ENCODE results near the gene SNX11.

The SNX11 gene

DNA sequence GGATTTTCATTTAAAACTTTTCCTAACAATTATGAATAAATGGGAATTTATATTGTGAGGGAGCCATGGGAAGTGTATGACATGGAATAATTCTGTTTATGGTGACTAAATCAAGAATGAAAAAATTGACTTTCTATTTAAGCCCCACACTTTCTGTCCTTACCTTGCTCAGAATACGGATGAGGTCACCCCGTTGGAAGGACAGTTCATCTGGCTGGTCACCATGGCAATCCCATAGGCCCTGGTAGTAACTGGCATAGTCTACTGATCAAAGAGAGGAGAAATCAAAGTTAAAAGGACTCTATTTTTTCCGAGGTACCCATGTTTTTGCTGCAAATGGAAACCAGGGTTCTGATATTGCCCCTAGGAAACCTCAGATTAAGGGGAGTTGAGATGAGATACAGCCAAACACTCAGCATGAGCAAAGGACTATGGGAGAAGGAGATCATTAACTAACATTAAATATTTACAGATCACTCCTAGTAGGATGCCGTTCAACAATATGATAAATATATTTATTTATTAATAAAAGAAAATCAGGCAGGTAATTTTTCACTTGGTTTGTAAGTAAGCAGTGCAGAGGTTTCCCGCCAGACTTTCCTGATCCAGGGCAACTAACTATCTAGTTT, 54.9 kb downstream of the SNX11 start:
- no peak overlapping the region for H3K4me3 ChIP-seq (IDR thresholded peaks at IDR 0.05; ENCODE audit: insufficient read depth, low read depth, low read length)
- no peaks in the 10 kb centered on the region for H3K4me1 ChIP-seq (ENCODE audit: low read depth, poor library complexity, severe bottlenecking)
- H3K4me2 ChIP-seq: no peak overlapping the region
- no peak overlapping the region for H2AFZ ChIP-seq (ENCODE audit: low read depth)
- H4K20me1 ChIP-seq (ENCODE audit: insufficient read depth): no peaks in the 10 kb centered on the region
- H3K27ac ChIP-seq: no peak overlapping the region
- H3K27me3 ChIP-seq (ENCODE audit: insufficient read depth, low read depth): no peaks in the 10 kb centered on the region
- no peaks in the 10 kb centered on the region for H3K36me3 ChIP-seq (ENCODE audit: insufficient read depth)
- no peak overlapping the region for H3K9ac ChIP-seq
- no peaks in the 10 kb centered on the region for H3K79me2 ChIP-seq (ENCODE audit: insufficient read depth, low read depth)
- TF ChIP-seq, protein P1, sequence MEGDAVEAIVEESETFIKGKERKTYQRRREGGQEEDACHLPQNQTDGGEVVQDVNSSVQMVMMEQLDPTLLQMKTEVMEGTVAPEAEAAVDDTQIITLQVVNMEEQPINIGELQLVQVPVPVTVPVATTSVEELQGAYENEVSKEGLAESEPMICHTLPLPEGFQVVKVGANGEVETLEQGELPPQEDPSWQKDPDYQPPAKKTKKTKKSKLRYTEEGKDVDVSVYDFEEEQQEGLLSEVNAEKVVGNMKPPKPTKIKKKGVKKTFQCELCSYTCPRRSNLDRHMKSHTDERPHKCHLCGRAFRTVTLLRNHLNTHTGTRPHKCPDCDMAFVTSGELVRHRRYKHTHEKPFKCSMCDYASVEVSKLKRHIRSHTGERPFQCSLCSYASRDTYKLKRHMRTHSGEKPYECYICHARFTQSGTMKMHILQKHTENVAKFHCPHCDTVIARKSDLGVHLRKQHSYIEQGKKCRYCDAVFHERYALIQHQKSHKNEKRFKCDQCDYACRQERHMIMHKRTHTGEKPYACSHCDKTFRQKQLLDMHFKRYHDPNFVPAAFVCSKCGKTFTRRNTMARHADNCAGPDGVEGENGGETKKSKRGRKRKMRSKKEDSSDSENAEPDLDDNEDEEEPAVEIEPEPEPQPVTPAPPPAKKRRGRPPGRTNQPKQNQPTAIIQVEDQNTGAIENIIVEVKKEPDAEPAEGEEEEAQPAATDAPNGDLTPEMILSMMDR (conservative IDR thresholded peaks at IDR 0.05; ENCODE audit: low read depth, low read length): no peak

DNA sequence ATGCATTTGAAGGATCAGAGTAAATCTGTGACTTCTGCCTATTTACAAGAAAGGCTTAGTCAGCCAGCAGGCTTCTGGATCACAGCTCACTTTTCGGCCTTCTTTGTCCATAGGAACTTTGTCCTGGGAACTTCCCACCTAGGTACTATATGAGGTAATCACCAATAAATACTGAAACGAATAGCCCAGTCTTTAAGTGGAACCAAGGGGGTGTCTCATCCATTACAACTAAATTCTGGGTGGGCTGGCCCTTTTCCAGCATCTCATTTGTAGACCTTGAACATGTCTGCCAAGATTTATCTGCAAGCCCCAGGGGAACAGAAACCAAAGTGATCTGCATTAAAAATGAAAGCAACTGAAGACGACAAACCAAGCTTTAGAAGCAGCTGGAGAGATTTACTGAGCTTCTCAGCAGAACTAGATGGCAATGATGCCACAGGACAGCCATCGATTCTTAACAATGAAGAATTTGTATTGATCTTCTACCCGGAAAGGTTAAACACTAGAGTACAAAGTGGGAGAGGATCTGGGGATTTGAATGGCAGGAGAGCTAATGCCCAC, 55.5 kb downstream of the SNX11 start:
- H3K4me1 ChIP-seq (ENCODE audit: low read depth, poor library complexity, severe bottlenecking): no peaks in the 10 kb centered on the region
- H3K36me3 ChIP-seq (ENCODE audit: insufficient read depth): no peaks in the 10 kb centered on the region
- no peak overlapping the region for H3K4me3 ChIP-seq (IDR thresholded peaks at IDR 0.05; ENCODE audit: insufficient read depth, low read depth, low read length)
- TF ChIP-seq, protein P1 (conservative IDR thresholded peaks at IDR 0.05; ENCODE audit: low read depth, low read length): no peak
- H4K20me1 ChIP-seq (ENCODE audit: insufficient read depth): no peaks in the 10 kb centered on the region
- H3K27ac ChIP-seq: no peak overlapping the region
- no peak overlapping the region for H3K4me2 ChIP-seq
- no peaks in the 10 kb centered on the region for H3K79me2 ChIP-seq (ENCODE audit: insufficient read depth, low read depth)
- no peaks in the 10 kb centered on the region for H3K27me3 ChIP-seq (ENCODE audit: insufficient read depth, low read depth)
- H3K9ac ChIP-seq: no peak overlapping the region
- no peak overlapping the region for H2AFZ ChIP-seq (ENCODE audit: low read depth)

DNA sequence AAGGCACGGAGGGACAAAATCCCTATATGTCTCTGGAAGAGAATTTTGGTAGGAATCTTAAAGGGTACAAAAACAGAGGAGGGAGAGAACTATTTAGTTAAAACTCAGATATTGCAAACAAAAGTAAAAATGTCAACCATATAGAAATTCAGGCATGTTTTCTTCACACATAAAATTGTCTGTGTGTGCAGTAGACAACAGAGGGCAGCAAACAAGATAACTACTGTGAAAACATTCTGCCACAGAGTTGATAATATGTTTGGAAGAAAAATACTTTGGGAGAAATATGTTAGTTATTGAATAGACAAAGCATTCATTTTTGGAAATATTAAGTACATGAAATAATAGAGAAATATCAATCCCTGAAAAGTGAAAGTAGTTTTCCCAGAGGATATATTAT, 56.2 kb downstream of the SNX11 start:
- Histone ChIP-seq H2AFZ (ENCODE audit: low read depth) (no peak overlapping the region), H3K27ac (no peak overlapping the region), H4K20me1 (ENCODE audit: insufficient read depth) (no peaks in the 10 kb centered on the region), H3K79me2 (ENCODE audit: insufficient read depth, low read depth) (no peaks in the 10 kb centered on the region), H3K4me1 (ENCODE audit: low read depth, poor library complexity, severe bottlenecking) (no peaks in the 10 kb centered on the region), H3K4me3 (IDR thresholded peaks at IDR 0.05; ENCODE audit: insufficient read depth, low read depth, low read length) (no peak overlapping the region), H3K4me2 (no peak overlapping the region), H3K36me3 (ENCODE audit: insufficient read depth) (no peaks in the 10 kb centered on the region), H3K9ac (no peak overlapping the region), H3K27me3 (ENCODE audit: insufficient read depth, low read depth) (no peaks in the 10 kb centered on the region)
- TF ChIP-seq, protein P1 (conservative IDR thresholded peaks at IDR 0.05; ENCODE audit: low read depth, low read length): 0 out of 2 replicates have a peak, but pooled peaks have one; percentile 15

DNA sequence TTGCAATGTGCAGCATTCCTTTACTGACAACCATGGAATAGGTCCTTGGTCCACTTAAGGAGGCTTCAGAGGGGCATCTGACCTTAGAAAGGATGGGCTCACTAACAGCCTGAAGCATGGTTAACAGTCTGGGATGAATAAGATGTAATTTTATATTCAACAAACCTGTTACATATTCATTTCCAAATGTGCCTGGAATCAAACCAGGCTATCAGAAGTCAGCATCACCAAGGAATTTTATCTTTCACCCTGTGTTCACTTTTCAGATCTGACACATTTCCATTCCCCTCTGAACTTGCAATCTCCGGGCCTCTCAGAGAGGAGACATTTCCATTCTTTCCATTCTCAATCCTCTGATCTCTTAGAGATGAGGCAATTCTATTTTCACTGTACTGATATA, 62.4 kb downstream of the SNX11 start:
- H3K9ac ChIP-seq: no peak overlapping the region
- no peaks in the 10 kb centered on the region for H3K36me3 ChIP-seq (ENCODE audit: insufficient read depth)
- TF ChIP-seq, protein P1 (conservative IDR thresholded peaks at IDR 0.05; ENCODE audit: low read depth, low read length): no peak
- H3K4me3 ChIP-seq (IDR thresholded peaks at IDR 0.05; ENCODE audit: insufficient read depth, low read depth, low read length): no peak overlapping the region
- H3K27me3 ChIP-seq (ENCODE audit: insufficient read depth, low read depth): no peaks in the 10 kb centered on the region
- no peak overlapping the region for H3K27ac ChIP-seq
- no peaks in the 10 kb centered on the region for H4K20me1 ChIP-seq (ENCODE audit: insufficient read depth)
- H3K4me2 ChIP-seq: no peak overlapping the region
- H3K79me2 ChIP-seq (ENCODE audit: insufficient read depth, low read depth): no peaks in the 10 kb centered on the region
- H3K4me1 ChIP-seq (ENCODE audit: low read depth, poor library complexity, severe bottlenecking): no peaks in the 10 kb centered on the region
- no peak overlapping the region for H2AFZ ChIP-seq (ENCODE audit: low read depth)
